Liver (tissue), 9 donors: ENCODE data around the gene BEND7. TPM values are rescaled to one million over a fixed set of nuclear protein-coding genes. Genes with fewer than 3 reads are reported as not detected.

Source experiments
- DNase-seq: peaks from one replicate; pipeline ENCODE4 v3.0.0-alpha.2; 2017; ENCODE audit warnings: low spot score
- H3K27ac ChIP-seq, 2 donors: one replicate each; pipeline ENCODE4 v1.7.0; 2013; ENCODE audit warnings: inconsistent platforms in 2 of 2, low read length in 2 of 2, control low read depth in 1 of 2, low read depth in 1 of 2, mild to moderate bottlenecking in 1 of 2
- H3K27me3 ChIP-seq, 4 donors: one replicate each; pipeline versions ENCODE4 v1.6.1 to v1.7.0; 2013; ENCODE audit warnings: low read length in 3 of 4, inconsistent platforms in 1 of 4, mild to moderate bottlenecking in 1 of 4, moderate library complexity in 1 of 4; ENCODE audit not compliant: control insufficient read depth in 4 of 4, insufficient read depth in 4 of 4
- H3K36me3 ChIP-seq, 4 donors: one replicate each; pipeline versions ENCODE4 v1.6.1 to v1.7.0; 2013; ENCODE audit warnings: low read length in 3 of 4, mild to moderate bottlenecking in 3 of 4, low read depth in 1 of 4, moderate library complexity in 1 of 4; ENCODE audit not compliant: control insufficient read depth in 4 of 4, insufficient read depth in 3 of 4
- H3K4me1 ChIP-seq, 4 donors: one replicate each; pipeline versions ENCODE4 v1.6.1 to v1.7.0; 2013; ENCODE audit warnings: low read length in 3 of 4, mild to moderate bottlenecking in 3 of 4, moderate library complexity in 1 of 4; ENCODE audit not compliant: control insufficient read depth in 4 of 4, insufficient read depth in 4 of 4
- H3K4me3 ChIP-seq, 3 donors: one replicate each; pipeline versions ENCODE4 v1.6.1 to v1.7.0; 2013; ENCODE audit warnings: low read length in 3 of 3, control low read depth in 1 of 3, low read depth in 1 of 3, mild to moderate bottlenecking in 1 of 3
- H3K9ac ChIP-seq, 2 donors: one replicate each; pipeline ENCODE4 v1.7.0; 2013; ENCODE audit warnings: low read length in 2 of 2, mild to moderate bottlenecking in 2 of 2, moderate library complexity in 2 of 2, control low read depth in 1 of 2, low read depth in 1 of 2
- H3K9me3 ChIP-seq, 4 donors: one replicate each; pipeline versions ENCODE4 v1.6.1 to v1.7.0; 2013; ENCODE audit warnings: low read length in 3 of 4; ENCODE audit not compliant: control insufficient read depth in 4 of 4
- ATF3 ChIP-seq: IDR thresholded peaks from 2 replicates; pipeline ENCODE4 v1.6.1; 2016; ENCODE audit warnings: antibody characterized with exemption
- FOXA1 ChIP-seq: IDR thresholded peaks from 2 replicates; pipeline ENCODE4 v1.6.1; 2016; ENCODE audit warnings: antibody characterized with exemption
- FOXA2 ChIP-seq: IDR thresholded peaks from 2 replicates; pipeline ENCODE4 v1.6.1; 2016; ENCODE audit warnings: antibody characterized with exemption
- GABPA ChIP-seq, 2 donors: IDR thresholded peaks in 1 of 2; conservative IDR thresholded peaks in 1 of 2; 2 replicates each; pipeline ENCODE4 v1.6.1; 2016; ENCODE audit warnings: antibody characterized with exemption in 2 of 2, mild to moderate bottlenecking in 1 of 2, moderate library complexity in 1 of 2
- HNF4G ChIP-seq: IDR thresholded peaks from 2 replicates; pipeline ENCODE4 v1.6.1; 2016; ENCODE audit warnings: antibody characterized with exemption
- JUND ChIP-seq, 2 donors: IDR thresholded peaks; 2 replicates each; pipeline ENCODE4 v1.6.1; 2016; ENCODE audit warnings: antibody characterized with exemption in 2 of 2
- NR2F2 ChIP-seq: IDR thresholded peaks from 2 replicates; pipeline ENCODE4 v1.6.1; 2016; ENCODE audit warnings: antibody characterized with exemption
- RAD21 ChIP-seq, 2 donors: IDR thresholded peaks; 2 replicates each; pipeline ENCODE4 v1.6.1; 2016; ENCODE audit warnings: antibody characterized with exemption in 2 of 2, mild to moderate bottlenecking in 2 of 2
- RXRA ChIP-seq, 2 donors: IDR thresholded peaks; 2 replicates each; pipeline ENCODE4 v1.6.1; 2017 to 2018; ENCODE audit warnings: antibody characterized with exemption in 2 of 2, mild to moderate bottlenecking in 1 of 2
- SP1 ChIP-seq: IDR thresholded peaks from 2 replicates; pipeline ENCODE4 v1.6.1; 2018; ENCODE audit warnings: antibody characterized with exemption, mild to moderate bottlenecking
- TAF1 ChIP-seq: conservative IDR thresholded peaks from 2 replicates; pipeline ENCODE4 v1.6.1; 2016; ENCODE audit warnings: antibody characterized with exemption, mild to moderate bottlenecking
- YY1 ChIP-seq: IDR thresholded peaks from 2 replicates; pipeline ENCODE4 v1.6.1; 2016; ENCODE audit warnings: antibody characterized with exemption, mild to moderate bottlenecking
- ZBTB33 ChIP-seq: IDR thresholded peaks from 2 replicates; pipeline ENCODE4 v1.6.1; 2016; ENCODE audit warnings: antibody characterized with exemption
- WGBS: extraction: QIAGEN DNeasy Blood & Tissue Kit; methylation state at CpG from one replicate; pipeline ENCODE4 v1.1.7; 2013; 5-methylcytosine and 5-hydroxymethylcytosine counted together
- polyA plus RNA-seq, 2 donors: library from polyadenylated mRNA; stranded (reverse) in 1 of 2; unstranded in 1 of 2; fragments of 200-250 nt in 1 of 2; fragments of >200 nt in 1 of 2; fragmentation: Nextera tagmentation in 1 of 2; extraction: Ambion mirVana in 1 of 2; gene quantifications; one replicate each; pipeline versions ENCODE4 v1.2.1 to v1.2.3, GENCODE V29; 2013 to 2015
- total RNA-seq, 2 donors: library from RNA; depleted of rRNA; stranded (reverse); fragments of >200 nt; gene quantifications; one replicate each; pipeline ENCODE4 v1.2.3, GENCODE V29; 2014
- TF ChIP-seq, protein P1 (sequence below): IDR thresholded peaks from 2 replicates; pipeline ENCODE4 v1.6.1; 2016; ENCODE audit warnings: antibody characterized with exemption, mild to moderate bottlenecking
- TF ChIP-seq, protein P2 (sequence below): fragments of 150-350 bp; IDR thresholded peaks from 2 replicates; pipeline ENCODE4 v1.5.1; 2017; ENCODE audit warnings: improper control_type of control experiment, low read depth, low read length; ENCODE audit not compliant: missing input control
- donor health status: healthy.
- donor health status: healthy.
- donor health status: healthy.
- donor health status: healthy.
- donor health status: healthy.

Gene BEND7
- total and polyA plus RNA-seq, 4 donors = 4.1 to 10.1 (median 5.5) TPM

GRCh38 chr10:13396369-13396768, 132.4 kb downstream of the BEND7 start:
- no peaks in the 10 kb centered on the region for H3K36me3 ChIP-seq
- no peaks in the 10 kb centered on the region for H3K4me1 ChIP-seq
- DNase-seq = no peak
- no peaks in the 10 kb centered on the region for H3K9me3 ChIP-seq
- no peaks in the 10 kb centered on the region for H3K27me3 ChIP-seq
- no peak overlapping the region for H3K9ac ChIP-seq
- TF ChIP-seq TAF1 (no peak), HNF4G (no peak), RXRA (IDR thresholded peaks at IDR 0.05) (no peak), FOXA1 (no peak), ATF3 (no peak), SP1 (no peak), ZBTB33 (no peak), FOXA2 (no peak), NR2F2 (no peak), JUND (IDR thresholded peaks at IDR 0.05) (no peak), RAD21 (IDR thresholded peaks at IDR 0.05) (no peak), GABPA (IDR thresholded peaks at IDR 0.05 in 1 of 2, conservative IDR thresholded peaks at IDR 0.05 in 1 of 2) (no peak), YY1 (no peak)
- TF ChIP-seq, protein P1, sequence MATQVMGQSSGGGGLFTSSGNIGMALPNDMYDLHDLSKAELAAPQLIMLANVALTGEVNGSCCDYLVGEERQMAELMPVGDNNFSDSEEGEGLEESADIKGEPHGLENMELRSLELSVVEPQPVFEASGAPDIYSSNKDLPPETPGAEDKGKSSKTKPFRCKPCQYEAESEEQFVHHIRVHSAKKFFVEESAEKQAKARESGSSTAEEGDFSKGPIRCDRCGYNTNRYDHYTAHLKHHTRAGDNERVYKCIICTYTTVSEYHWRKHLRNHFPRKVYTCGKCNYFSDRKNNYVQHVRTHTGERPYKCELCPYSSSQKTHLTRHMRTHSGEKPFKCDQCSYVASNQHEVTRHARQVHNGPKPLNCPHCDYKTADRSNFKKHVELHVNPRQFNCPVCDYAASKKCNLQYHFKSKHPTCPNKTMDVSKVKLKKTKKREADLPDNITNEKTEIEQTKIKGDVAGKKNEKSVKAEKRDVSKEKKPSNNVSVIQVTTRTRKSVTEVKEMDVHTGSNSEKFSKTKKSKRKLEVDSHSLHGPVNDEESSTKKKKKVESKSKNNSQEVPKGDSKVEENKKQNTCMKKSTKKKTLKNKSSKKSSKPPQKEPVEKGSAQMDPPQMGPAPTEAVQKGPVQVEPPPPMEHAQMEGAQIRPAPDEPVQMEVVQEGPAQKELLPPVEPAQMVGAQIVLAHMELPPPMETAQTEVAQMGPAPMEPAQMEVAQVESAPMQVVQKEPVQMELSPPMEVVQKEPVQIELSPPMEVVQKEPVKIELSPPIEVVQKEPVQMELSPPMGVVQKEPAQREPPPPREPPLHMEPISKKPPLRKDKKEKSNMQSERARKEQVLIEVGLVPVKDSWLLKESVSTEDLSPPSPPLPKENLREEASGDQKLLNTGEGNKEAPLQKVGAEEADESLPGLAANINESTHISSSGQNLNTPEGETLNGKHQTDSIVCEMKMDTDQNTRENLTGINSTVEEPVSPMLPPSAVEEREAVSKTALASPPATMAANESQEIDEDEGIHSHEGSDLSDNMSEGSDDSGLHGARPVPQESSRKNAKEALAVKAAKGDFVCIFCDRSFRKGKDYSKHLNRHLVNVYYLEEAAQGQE = no peak
- TF ChIP-seq, protein P2, sequence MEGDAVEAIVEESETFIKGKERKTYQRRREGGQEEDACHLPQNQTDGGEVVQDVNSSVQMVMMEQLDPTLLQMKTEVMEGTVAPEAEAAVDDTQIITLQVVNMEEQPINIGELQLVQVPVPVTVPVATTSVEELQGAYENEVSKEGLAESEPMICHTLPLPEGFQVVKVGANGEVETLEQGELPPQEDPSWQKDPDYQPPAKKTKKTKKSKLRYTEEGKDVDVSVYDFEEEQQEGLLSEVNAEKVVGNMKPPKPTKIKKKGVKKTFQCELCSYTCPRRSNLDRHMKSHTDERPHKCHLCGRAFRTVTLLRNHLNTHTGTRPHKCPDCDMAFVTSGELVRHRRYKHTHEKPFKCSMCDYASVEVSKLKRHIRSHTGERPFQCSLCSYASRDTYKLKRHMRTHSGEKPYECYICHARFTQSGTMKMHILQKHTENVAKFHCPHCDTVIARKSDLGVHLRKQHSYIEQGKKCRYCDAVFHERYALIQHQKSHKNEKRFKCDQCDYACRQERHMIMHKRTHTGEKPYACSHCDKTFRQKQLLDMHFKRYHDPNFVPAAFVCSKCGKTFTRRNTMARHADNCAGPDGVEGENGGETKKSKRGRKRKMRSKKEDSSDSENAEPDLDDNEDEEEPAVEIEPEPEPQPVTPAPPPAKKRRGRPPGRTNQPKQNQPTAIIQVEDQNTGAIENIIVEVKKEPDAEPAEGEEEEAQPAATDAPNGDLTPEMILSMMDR = no peak
- H3K27ac ChIP-seq = no peak overlapping the region
- no peak overlapping the region for H3K4me3 ChIP-seq

DNA sequence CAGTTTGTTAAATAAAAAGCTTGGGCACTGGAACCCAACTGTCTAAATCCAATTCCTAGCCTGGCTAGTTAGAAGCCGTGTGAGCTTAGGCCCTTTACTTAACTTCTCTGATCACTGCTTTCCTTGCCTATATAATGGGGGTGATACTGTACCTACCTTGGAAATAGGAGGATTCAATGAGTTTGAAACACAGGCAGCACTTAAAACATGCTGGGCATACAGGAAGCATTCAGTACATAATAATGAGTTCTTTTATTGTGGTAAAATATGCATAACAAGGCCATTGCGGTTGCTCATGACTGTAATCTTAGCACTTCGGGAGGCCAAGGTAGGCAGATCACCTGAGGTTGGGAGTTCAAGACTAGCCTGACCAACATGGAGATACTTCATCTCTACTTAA, 133.3 kb downstream of the BEND7 start:
- DNase-seq = no peak
- Histone ChIP-seq H3K36me3 (no peaks in the 10 kb centered on the region), H3K27ac (no peak overlapping the region), H3K4me3 (no peak overlapping the region), H3K9ac (no peak overlapping the region), H3K27me3 (no peaks in the 10 kb centered on the region), H3K9me3 (no peaks in the 10 kb centered on the region), H3K4me1 (peaks cover 0 to 6% (median 1%) of the 10 kb centered on the region in 4 donors)
- WGBS = 93% methylated on average over 3 of the region's 3 CpGs
- TF ChIP-seq, protein P2 = no peak
- TF ChIP-seq TAF1 = no peak
- TF ChIP-seq, protein P1 = no peak
- no peak for TF ChIP-seq FOXA1
- TF ChIP-seq SP1 = no peak
- TF ChIP-seq RXRA (IDR thresholded peaks at IDR 0.05) = no peak
- TF ChIP-seq ZBTB33 = no peak
- TF ChIP-seq FOXA2 = no peak
- TF ChIP-seq YY1 = no peak
